SK-N-SH treated with all-trans-retinoic acid at 6 μM for 48 hours (cell line): ENCODE measurements around the gene SUPT4H1.

ENCODE experiments used
- ESRRG ChIP-seq: fragments of 250-450 bp; sonication (Bioruptor Pico); IDR thresholded peaks from 2 replicates; pipeline ENCODE4 v1.6.1; 2021; ENCODE audit warnings: mild to moderate bottlenecking
- GLIS3 ChIP-seq: fragments of 250-450 bp; sonication (Bioruptor Pico); IDR thresholded peaks from 2 replicates; pipeline ENCODE4 v1.5.0; 2020; ENCODE audit warnings: mild to moderate bottlenecking, moderate library complexity
- TOX ChIP-seq: fragments of 250-450 bp; sonication (Bioruptor Pico); IDR thresholded peaks from 2 replicates; pipeline ENCODE4 v1.8.0; 2021; ENCODE audit warnings: mild to moderate bottlenecking, moderate library complexity, borderline replicate concordance
- TF ChIP-seq, protein P1 (sequence below): fragments of 250-450 bp; sonication (Bioruptor Pico); IDR thresholded peaks from 2 replicates; pipeline ENCODE4 v1.8.0; 2020; ENCODE audit warnings: mild to moderate bottlenecking, moderate library complexity, borderline replicate concordance

DNA sequence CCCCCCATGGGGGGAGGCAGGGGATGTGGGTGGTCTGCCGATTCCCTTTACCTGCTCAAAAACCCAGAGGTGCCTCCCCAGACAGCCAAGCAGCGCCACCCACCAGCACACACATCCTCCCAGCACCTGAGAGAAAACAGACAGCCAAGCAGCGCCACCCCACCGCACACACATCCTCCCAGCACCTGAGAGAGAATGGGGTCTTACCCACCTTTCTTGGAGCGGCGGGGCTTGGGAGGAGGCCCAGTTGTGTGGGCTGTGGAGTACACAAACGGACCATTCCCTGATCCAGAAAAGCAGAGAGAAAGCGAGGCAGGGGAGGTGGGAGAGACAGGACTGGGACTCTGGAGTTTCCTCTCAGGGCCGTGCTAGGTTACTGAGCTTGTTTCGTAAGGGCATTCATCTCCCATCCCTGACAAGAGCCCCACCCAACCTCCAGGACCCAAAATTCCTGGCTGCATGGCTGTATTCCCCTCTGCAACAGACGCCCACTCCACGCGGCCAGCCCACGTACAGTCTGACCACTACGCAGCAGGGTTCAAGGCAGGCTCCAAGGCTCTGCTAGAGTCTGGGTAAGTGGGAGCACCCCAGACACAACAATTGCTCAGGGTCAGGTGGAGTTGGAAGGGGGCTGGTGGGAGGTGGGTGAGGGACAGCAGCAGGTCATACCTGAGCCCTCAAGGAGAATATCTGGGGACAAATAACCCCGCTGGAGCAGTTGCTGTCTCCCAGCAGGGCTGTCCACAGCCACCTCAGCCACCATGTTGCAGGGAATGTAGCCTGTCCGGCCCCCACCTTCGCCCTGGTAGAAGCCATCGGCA, 45.7 kb downstream of the SUPT4H1 start:
- TF ChIP-seq TOX (CRISPR knock-in tag) (no peak), GLIS3 (no peak), ESRRG (CRISPR knock-in tag) (no peak)
- TF ChIP-seq, protein P1, sequence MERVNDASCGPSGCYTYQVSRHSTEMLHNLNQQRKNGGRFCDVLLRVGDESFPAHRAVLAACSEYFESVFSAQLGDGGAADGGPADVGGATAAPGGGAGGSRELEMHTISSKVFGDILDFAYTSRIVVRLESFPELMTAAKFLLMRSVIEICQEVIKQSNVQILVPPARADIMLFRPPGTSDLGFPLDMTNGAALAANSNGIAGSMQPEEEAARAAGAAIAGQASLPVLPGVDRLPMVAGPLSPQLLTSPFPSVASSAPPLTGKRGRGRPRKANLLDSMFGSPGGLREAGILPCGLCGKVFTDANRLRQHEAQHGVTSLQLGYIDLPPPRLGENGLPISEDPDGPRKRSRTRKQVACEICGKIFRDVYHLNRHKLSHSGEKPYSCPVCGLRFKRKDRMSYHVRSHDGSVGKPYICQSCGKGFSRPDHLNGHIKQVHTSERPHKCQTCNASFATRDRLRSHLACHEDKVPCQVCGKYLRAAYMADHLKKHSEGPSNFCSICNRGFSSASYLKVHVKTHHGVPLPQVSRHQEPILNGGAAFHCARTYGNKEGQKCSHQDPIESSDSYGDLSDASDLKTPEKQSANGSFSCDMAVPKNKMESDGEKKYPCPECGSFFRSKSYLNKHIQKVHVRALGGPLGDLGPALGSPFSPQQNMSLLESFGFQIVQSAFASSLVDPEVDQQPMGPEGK (CRISPR knock-in tag), result no peak
